ENCODE data around the gene OVCA2.

OVCA2 gene

GRCh38 chr17:2044263-2044894 is 2.6 kb downstream of the OVCA2 start:
- Histone ChIP-seq H3K9ac (no peak overlapping the region), H3K27ac (no peak overlapping the region), H3K4me2 (no peak overlapping the region), H3K36me3 (ENCODE audit: insufficient read depth) (no peaks in the 10 kb centered on the region), H3K79me2 (ENCODE audit: insufficient read depth, low read depth) (no peaks in the 10 kb centered on the region), H3K4me1 (ENCODE audit: low read depth, poor library complexity, severe bottlenecking) (peaks cover 12% of the 10 kb centered on the region), H4K20me1 (ENCODE audit: insufficient read depth) (no peaks in the 10 kb centered on the region), H3K4me3 (IDR thresholded peaks at IDR 0.05; ENCODE audit: insufficient read depth, low read depth, low read length) (no peak overlapping the region), H2AFZ (ENCODE audit: low read depth) (no peak overlapping the region), H3K27me3 (ENCODE audit: insufficient read depth, low read depth) (no peaks in the 10 kb centered on the region)
- TF ChIP-seq CTCF (conservative IDR thresholded peaks at IDR 0.05; ENCODE audit: low read depth, low read length), result no peak

GRCh38 chr17:2047590-2047989 is 5.8 kb downstream of the OVCA2 start:
- Histone ChIP-seq H3K27ac (no peak overlapping the region), H3K36me3 (ENCODE audit: insufficient read depth) (no peaks in the 10 kb centered on the region), H3K9ac (no peak overlapping the region), H3K27me3 (ENCODE audit: insufficient read depth, low read depth) (peaks cover 7% of the 10 kb centered on the region; the same call in 1 of the 2 replicates), H3K4me2 (no peak overlapping the region), H3K4me3 (IDR thresholded peaks at IDR 0.05; ENCODE audit: insufficient read depth, low read depth, low read length) (no peak overlapping the region), H3K79me2 (ENCODE audit: insufficient read depth, low read depth) (no peaks in the 10 kb centered on the region), H2AFZ (ENCODE audit: low read depth) (no peak overlapping the region), H3K4me1 (ENCODE audit: low read depth, poor library complexity, severe bottlenecking) (peaks cover 3% of the 10 kb centered on the region), H4K20me1 (ENCODE audit: insufficient read depth) (no peaks in the 10 kb centered on the region)
- TF ChIP-seq CTCF (conservative IDR thresholded peaks at IDR 0.05; ENCODE audit: low read depth, low read length), result no peak

- Histone ChIP-seq H3K27ac (no peak overlapping the region), H3K4me1 (ENCODE audit: low read depth, poor library complexity, severe bottlenecking) (no peaks in the 10 kb centered on the region), H3K79me2 (ENCODE audit: insufficient read depth, low read depth) (no peaks in the 10 kb centered on the region), H3K4me3 (IDR thresholded peaks at IDR 0.05; ENCODE audit: insufficient read depth, low read depth, low read length) (no peak overlapping the region), H3K4me2 (no peak overlapping the region), H3K27me3 (ENCODE audit: insufficient read depth, low read depth) (peaks cover 7% of the 10 kb centered on the region; the same call in 1 of the 2 replicates), H3K36me3 (ENCODE audit: insufficient read depth) (no peaks in the 10 kb centered on the region), H2AFZ (ENCODE audit: low read depth) (no peak overlapping the region), H3K9ac (no peak overlapping the region), H4K20me1 (ENCODE audit: insufficient read depth) (no peaks in the 10 kb centered on the region)
- TF ChIP-seq CTCF (conservative IDR thresholded peaks at IDR 0.05; ENCODE audit: low read depth, low read length), result no peak
These were observed 7.0 kb downstream of the OVCA2 start for GRCh38 chr17:2048805-2049204.

GRCh38 chr17:2049333-2050299 is 7.8 kb downstream of the OVCA2 start:
- H3K27ac ChIP-seq, result no peak overlapping the region

More at GRCh38 chr17:2049333-2050299, 7.8 kb downstream of the OVCA2 start:
- Histone ChIP-seq H3K4me3 (IDR thresholded peaks at IDR 0.05; ENCODE audit: insufficient read depth, low read depth, low read length) (no peak overlapping the region), H2AFZ (ENCODE audit: low read depth) (peak overlapping the region; percentile 71), H3K79me2 (ENCODE audit: insufficient read depth, low read depth) (no peaks in the 10 kb centered on the region), H3K36me3 (ENCODE audit: insufficient read depth) (no peaks in the 10 kb centered on the region), H3K4me2 (peak overlapping the region; percentile 22; the same call in 1 of the 2 replicates), H3K4me1 (ENCODE audit: low read depth, poor library complexity, severe bottlenecking) (no peaks in the 10 kb centered on the region), H3K27me3 (ENCODE audit: insufficient read depth, low read depth) (peaks cover 7% of the 10 kb centered on the region; the same call in 1 of the 2 replicates), H4K20me1 (ENCODE audit: insufficient read depth) (no peaks in the 10 kb centered on the region), H3K9ac (peak overlapping the region; percentile 52)
- no peak for TF ChIP-seq CTCF (conservative IDR thresholded peaks at IDR 0.05; ENCODE audit: low read depth, low read length)

All from KMS-11 (cell line).